ENCODE data around the gene RAD51B. TPM values are rescaled to one million over a fixed set of nuclear protein-coding genes. Genes with fewer than 3 reads are reported as not detected.

The RAD51B gene
- total RNA-seq, 1 experiment from 2014 or later = 14.2 TPM

DNA sequence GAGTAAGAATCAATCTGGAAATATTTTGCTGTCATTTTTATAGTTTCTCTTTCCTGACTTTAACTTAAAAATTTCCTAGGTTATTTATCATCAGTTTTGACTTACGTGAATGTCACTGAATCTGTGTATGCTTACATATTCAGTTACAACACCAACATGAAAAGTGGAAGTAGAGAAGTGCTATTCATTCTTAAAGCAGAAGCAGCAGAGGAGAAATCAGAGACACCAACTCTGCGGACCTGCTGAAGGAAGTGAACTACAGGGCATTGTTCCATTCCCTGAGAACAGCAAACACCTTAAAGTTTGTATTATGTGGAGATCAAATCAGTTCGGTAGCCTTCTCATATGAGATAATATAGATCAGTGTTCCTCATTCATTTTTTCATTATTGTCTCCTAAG, 34.1 kb downstream of the RAD51B start:
- ChIA-PET CTCF (no interaction called here), POLR2A (no interaction called here)
- no peak overlapping the region for H3K4me3 Mint-ChIP-seq
- no peaks in the 10 kb centered on the region for H3K36me3 Mint-ChIP-seq
- H3K4me1 Mint-ChIP-seq = no peaks in the 10 kb centered on the region
- no peaks in the 10 kb centered on the region for H3K27me3 Mint-ChIP-seq (ENCODE audit: low read depth)
- no peak for TF ChIP-seq FOXJ3 (CRISPR knock-in tag; IDR thresholded peaks at IDR 0.05; ENCODE audit: borderline replicate concordance)
- no peak for TF ChIP-seq NR1H2 (CRISPR knock-in tag; IDR thresholded peaks at IDR 0.05)
- no peak for TF ChIP-seq IRF2 (CRISPR knock-in tag; IDR thresholded peaks at IDR 0.05; ENCODE audit: borderline replicate concordance, low read depth)
- no peak for TF ChIP-seq ZNF121 (CRISPR knock-in tag; IDR thresholded peaks at IDR 0.05)
- H3K9me3 Mint-ChIP-seq = peaks cover 3% of the 10 kb centered on the region; the same call in 1 of the 2 replicates
- H3K27ac Mint-ChIP-seq = no peak overlapping the region
- DNase-seq (ENCODE audit: low spot score) (no peak), ATAC-seq (no peak)

GRCh38 chr14:67856827-67857226, 37.2 kb downstream of the RAD51B start:
- Mint-ChIP-seq H3K4me3 (no peak overlapping the region), H3K27ac (no peak overlapping the region), H3K36me3 (no peaks in the 10 kb centered on the region), H3K9me3 (no peaks in the 10 kb centered on the region), H3K27me3 (ENCODE audit: low read depth) (no peaks in the 10 kb centered on the region), H3K4me1 (peaks cover 11% of the 10 kb centered on the region)
- ATAC-seq = no peak
- no peak for DNase-seq (ENCODE audit: low spot score)
- CTCF ChIA-PET = interaction anchor here (0.9 to 1.1 kb wide), 2 partner anchors 62 to 153 kb away, joined by 3 to 4 read pairs; no protein-coding TSS in a partner anchor
- TF ChIP-seq SMAD3 (CRISPR knock-in tag; IDR thresholded peaks at IDR 0.05; ENCODE audit: borderline replicate concordance) = no peak
- TF ChIP-seq ZBTB43 (CRISPR knock-in tag; IDR thresholded peaks at IDR 0.05) = no peak
- TF ChIP-seq CREM (CRISPR knock-in tag; IDR thresholded peaks at IDR 0.05) = no peak
- no peak for TF ChIP-seq FOXJ3 (CRISPR knock-in tag; IDR thresholded peaks at IDR 0.05; ENCODE audit: borderline replicate concordance)
- no peak for TF ChIP-seq NR1H2 (CRISPR knock-in tag; IDR thresholded peaks at IDR 0.05)
- POLR2A ChIA-PET = no interaction called here

DNA sequence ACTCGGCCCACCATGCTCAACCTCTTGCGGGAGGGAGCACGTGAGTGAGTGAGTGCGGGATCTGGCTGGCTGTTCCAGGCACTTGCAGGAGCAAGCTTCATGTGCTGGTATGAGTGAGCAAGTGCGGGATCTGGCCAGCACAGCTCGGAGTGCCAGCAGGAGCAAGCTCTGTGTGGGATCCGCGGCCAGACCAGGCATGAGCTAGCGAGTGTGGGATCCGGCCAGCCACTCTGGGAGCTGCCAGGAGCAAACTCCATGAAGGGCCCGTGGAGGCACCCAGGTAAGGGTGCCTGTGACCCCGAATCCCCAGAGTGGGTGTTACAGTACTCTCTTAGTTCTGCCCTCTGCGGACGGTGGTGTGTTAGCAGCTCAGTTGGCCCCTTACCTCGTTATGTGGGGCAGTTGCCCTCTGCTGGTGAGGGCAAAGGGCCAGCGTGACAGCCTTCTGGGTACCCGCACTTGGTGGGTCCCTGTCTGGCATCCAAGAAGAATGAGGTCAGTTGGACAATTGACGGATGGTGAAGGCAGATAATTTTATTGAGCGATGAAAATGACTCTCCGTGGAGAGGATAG, 38.3 kb downstream of the RAD51B start:
- Mint-ChIP-seq H3K27me3 (ENCODE audit: low read depth) (no peaks in the 10 kb centered on the region), H3K27ac (no peak overlapping the region), H3K36me3 (no peaks in the 10 kb centered on the region), H3K4me1 (peaks cover 12% of the 10 kb centered on the region), H3K4me3 (no peak overlapping the region), H3K9me3 (no peaks in the 10 kb centered on the region)
- peak; percentile 79 for ATAC-seq
- TF ChIP-seq ZNF121 (CRISPR knock-in tag; IDR thresholded peaks at IDR 0.05) = 0 out of 2 replicates have a peak, but pooled peaks have one; percentile 45
- TF ChIP-seq, protein P1, sequence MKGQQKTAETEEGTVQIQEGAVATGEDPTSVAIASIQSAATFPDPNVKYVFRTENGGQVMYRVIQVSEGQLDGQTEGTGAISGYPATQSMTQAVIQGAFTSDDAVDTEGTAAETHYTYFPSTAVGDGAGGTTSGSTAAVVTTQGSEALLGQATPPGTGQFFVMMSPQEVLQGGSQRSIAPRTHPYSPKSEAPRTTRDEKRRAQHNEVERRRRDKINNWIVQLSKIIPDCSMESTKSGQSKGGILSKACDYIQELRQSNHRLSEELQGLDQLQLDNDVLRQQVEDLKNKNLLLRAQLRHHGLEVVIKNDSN (CRISPR knock-in tag; IDR thresholded peaks at IDR 0.05) = no peak
- POLR2A ChIA-PET = no interaction called here
- peak; percentile 20 for DNase-seq (ENCODE audit: low spot score)
- CTCF ChIA-PET = interaction anchor here (0.8 to 1.2 kb wide), 5 partner anchors 20 to 154 kb away, joined by 3 to 4 read pairs (median 3); partner anchors contain the start of gene ZFYVE26

DNA sequence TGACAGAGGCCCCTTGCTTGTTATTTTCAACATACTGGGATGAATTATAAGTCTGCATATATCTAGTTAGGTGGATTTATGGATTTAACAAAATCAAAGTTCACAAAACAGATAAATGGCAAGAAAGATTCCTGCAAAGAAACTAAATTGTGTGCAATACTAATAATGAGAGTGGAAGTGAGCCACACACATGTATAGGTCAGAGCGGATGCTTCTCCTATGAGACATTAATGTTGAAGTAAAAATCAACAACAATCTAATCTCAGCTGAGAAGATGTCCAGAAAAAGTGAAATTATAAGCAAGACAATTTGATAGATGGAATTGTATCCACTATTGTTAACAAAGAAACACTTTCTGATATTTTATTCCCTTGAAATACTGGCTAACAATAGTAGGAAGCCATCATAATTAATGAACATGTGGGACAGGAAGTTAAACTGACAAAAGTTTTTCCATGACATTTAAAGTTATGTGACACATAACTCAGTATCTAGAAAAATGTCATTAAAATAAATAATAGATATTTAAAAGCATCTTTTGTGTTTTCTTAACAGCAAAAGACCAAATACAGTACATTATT, 39.7 kb downstream of the RAD51B start:
- Mint-ChIP-seq H3K4me3 (no peak overlapping the region), H3K4me1 (peaks cover 20% of the 10 kb centered on the region), H3K27ac (no peak overlapping the region), H3K27me3 (ENCODE audit: low read depth) (no peaks in the 10 kb centered on the region), H3K9me3 (no peaks in the 10 kb centered on the region), H3K36me3 (no peaks in the 10 kb centered on the region)
- ATAC-seq (no peak), DNase-seq (ENCODE audit: low spot score) (no peak)
- ChIA-PET POLR2A (no interaction called here), CTCF (interaction anchor here (0.8 kb wide), 1 partner anchor 21 kb away, joined by 3 read pairs; no protein-coding TSS in a partner anchor)
- TF ChIP-seq, protein P2, sequence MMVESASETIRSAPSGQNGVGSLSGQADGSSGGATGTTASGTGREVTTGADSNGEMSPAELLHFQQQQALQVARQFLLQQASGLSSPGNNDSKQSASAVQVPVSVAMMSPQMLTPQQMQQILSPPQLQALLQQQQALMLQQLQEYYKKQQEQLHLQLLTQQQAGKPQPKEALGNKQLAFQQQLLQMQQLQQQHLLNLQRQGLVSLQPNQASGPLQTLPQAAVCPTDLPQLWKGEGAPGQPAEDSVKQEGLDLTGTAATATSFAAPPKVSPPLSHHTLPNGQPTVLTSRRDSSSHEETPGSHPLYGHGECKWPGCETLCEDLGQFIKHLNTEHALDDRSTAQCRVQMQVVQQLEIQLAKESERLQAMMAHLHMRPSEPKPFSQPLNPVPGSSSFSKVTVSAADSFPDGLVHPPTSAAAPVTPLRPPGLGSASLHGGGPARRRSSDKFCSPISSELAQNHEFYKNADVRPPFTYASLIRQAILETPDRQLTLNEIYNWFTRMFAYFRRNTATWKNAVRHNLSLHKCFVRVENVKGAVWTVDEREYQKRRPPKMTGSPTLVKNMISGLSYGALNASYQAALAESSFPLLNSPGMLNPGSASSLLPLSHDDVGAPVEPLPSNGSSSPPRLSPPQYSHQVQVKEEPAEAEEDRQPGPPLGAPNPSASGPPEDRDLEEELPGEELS (CRISPR knock-in tag; IDR thresholded peaks at IDR 0.05) = no peak
- no peak for TF ChIP-seq CREB1 (CRISPR knock-in tag; IDR thresholded peaks at IDR 0.05)
- no peak for TF ChIP-seq TP53 (CRISPR knock-in tag; IDR thresholded peaks at IDR 0.05)
- no peak for TF ChIP-seq NR2C2 (CRISPR knock-in tag; IDR thresholded peaks at IDR 0.05)
- TF ChIP-seq PRRX2 (CRISPR knock-in tag; IDR thresholded peaks at IDR 0.05) = no peak
- TF ChIP-seq, protein P3, sequence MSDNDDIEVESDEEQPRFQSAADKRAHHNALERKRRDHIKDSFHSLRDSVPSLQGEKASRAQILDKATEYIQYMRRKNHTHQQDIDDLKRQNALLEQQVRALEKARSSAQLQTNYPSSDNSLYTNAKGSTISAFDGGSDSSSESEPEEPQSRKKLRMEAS (CRISPR knock-in tag; IDR thresholded peaks at IDR 0.05) = no peak
- no peak for TF ChIP-seq HMGA2 (CRISPR knock-in tag; IDR thresholded peaks at IDR 0.05)
- no peak for TF ChIP-seq OVOL2 (CRISPR knock-in tag; IDR thresholded peaks at IDR 0.05; ENCODE audit: borderline replicate concordance)
- TF ChIP-seq MXD4 (CRISPR knock-in tag; IDR thresholded peaks at IDR 0.05; ENCODE audit: borderline replicate concordance) = no peak
- no peak for TF ChIP-seq TEAD4 (CRISPR knock-in tag; IDR thresholded peaks at IDR 0.05)
- no peak for TF ChIP-seq KAT7 (CRISPR knock-in tag; IDR thresholded peaks at IDR 0.05; ENCODE audit: borderline replicate concordance)
- no peak for TF ChIP-seq MYBL2 (CRISPR knock-in tag; IDR thresholded peaks at IDR 0.05)
- TF ChIP-seq ZNF671 (CRISPR knock-in tag; IDR thresholded peaks at IDR 0.05) = no peak
- TF ChIP-seq NR3C1 (CRISPR knock-in tag; conservative IDR thresholded peaks at IDR 0.05; ENCODE audit: low read depth) = no peak
- TF ChIP-seq, protein P4, sequence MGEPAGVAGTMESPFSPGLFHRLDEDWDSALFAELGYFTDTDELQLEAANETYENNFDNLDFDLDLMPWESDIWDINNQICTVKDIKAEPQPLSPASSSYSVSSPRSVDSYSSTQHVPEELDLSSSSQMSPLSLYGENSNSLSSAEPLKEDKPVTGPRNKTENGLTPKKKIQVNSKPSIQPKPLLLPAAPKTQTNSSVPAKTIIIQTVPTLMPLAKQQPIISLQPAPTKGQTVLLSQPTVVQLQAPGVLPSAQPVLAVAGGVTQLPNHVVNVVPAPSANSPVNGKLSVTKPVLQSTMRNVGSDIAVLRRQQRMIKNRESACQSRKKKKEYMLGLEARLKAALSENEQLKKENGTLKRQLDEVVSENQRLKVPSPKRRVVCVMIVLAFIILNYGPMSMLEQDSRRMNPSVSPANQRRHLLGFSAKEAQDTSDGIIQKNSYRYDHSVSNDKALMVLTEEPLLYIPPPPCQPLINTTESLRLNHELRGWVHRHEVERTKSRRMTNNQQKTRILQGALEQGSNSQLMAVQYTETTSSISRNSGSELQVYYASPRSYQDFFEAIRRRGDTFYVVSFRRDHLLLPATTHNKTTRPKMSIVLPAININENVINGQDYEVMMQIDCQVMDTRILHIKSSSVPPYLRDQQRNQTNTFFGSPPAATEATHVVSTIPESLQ (CRISPR knock-in tag; IDR thresholded peaks at IDR 0.05) = no peak
- TF ChIP-seq ZNF396 (CRISPR knock-in tag; IDR thresholded peaks at IDR 0.05; ENCODE audit: borderline replicate concordance) = no peak
